ENCODE results near the gene LDLRAD4.
"Not testable (repeated sequence)": the region's sequence is repeated elsewhere in the genome, so short reads cannot be mapped to it uniquely, and the experiment has no call there.

The LDLRAD4 gene

DNA sequence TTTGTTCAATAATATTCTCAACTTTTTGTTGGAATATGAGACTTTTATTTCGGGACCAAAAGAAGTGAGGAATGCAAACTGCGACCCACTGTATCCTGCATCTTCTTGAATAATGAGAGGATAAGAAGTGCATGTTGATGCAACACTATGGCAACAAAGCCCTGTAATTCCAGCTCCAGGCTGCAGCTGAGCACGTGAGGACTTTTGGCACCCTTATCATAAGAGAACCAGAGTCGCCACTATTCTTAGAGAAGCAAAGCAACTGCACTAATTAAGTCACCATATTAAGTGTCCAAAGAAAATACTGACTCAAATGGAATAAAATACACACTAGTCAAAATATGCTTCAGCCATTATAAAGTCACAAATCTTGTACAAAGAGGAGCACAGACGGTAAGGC lies 441.9 kb downstream of the LDLRAD4 start:
- in situ Hi-C loops (cut with HindIII; ENCODE audit: low sequenced_read_pairs): no loop called here
- no peak for DNase-seq (ENCODE audit: low read depth)
- TF ChIP-seq CTCF (IDR thresholded peaks at IDR 0.05; ENCODE audit: low read depth, low read length, missing control alignments): no peak
- no peak overlapping the region for H3K4me3 ChIP-seq (ENCODE audit: low read depth, low read length)

DNA sequence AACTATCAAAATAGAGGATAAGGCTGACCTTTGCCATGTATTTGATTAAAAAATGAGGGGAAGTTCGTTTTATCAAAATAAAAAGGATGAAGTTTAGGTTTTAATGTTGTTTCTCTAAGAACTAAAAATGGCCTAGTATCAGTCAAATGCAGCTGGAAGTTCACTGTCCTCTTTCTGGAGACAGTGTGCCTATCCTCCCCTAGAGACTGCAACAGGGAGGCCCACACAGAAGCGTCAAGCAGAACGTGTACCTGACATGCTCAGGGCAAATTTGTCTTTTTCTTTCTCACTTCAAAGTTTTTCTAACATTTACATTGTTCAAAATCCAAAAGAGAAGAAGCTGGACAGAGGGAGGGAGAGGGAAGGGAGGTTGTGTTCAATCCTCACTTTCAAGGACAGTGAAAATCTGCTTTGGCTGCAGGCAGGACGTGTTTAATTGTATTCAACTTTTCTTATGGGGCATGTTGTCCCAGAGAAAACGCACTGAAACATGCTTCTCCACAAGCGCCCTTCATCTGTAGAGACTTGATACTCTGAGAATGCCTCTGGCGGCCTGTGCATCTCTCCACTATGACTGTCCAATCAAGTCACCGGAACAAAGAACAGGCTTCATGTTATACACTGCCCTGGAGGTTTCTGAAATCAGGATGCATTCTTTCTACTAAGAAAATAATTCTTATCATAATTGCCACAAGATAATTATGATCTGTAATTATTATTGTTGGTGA lies 442.7 kb downstream of the LDLRAD4 start:
- in situ Hi-C loops (cut with HindIII; ENCODE audit: low sequenced_read_pairs): no loop called here
- H3K4me3 ChIP-seq (ENCODE audit: low read depth, low read length): no peak overlapping the region
- TF ChIP-seq CTCF (IDR thresholded peaks at IDR 0.05; ENCODE audit: low read depth, low read length, missing control alignments): no peak
- no peak for DNase-seq (ENCODE audit: low read depth)

GRCh38 chr18:13661779-13662256 lies 443.3 kb downstream of the LDLRAD4 start:
- no peak for TF ChIP-seq CTCF (IDR thresholded peaks at IDR 0.05; ENCODE audit: low read depth, low read length, missing control alignments)
- in situ Hi-C loops (cut with HindIII; ENCODE audit: low sequenced_read_pairs): no loop called here
- no peak overlapping the region for H3K4me3 ChIP-seq (ENCODE audit: low read depth, low read length)
- DNase-seq (ENCODE audit: low read depth): no peak

DNA sequence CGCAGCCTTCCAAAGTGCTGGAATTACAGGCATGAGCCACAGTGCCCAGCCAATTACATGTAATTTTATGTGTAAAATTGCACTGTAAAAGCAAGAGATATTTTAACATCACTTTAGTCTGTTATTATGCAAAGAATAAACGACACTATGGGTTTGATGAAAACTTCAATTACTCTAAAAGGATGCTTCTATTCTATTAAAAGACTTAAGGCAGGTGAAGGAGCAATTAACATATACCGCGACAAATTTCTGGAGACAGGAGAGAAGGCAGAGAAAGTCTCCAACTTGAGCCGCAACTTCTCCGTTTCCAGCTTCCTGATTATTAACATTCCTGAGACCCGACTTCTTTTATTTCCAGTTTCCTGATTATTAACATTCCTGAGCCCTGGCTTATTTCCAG lies 454.1 kb downstream of the LDLRAD4 start:
- in situ Hi-C loops (cut with HindIII; ENCODE audit: low sequenced_read_pairs): no loop called here

GRCh38 chr18:13676471-13676870 lies 457.9 kb downstream of the LDLRAD4 start:
- TF ChIP-seq CTCF (IDR thresholded peaks at IDR 0.05; ENCODE audit: low read depth, low read length, missing control alignments): no peak
- DNase-seq (ENCODE audit: low read depth): no peak
- in situ Hi-C loops (cut with HindIII; ENCODE audit: low sequenced_read_pairs): no loop called here
- H3K4me3 ChIP-seq (ENCODE audit: low read depth, low read length): no peak overlapping the region

More for the DNA sequence above, 454.1 kb downstream of the LDLRAD4 start:
- no peak for DNase-seq (ENCODE audit: low read depth)
- no peak for TF ChIP-seq CTCF (IDR thresholded peaks at IDR 0.05; ENCODE audit: low read depth, low read length, missing control alignments)
- no peak overlapping the region for H3K4me3 ChIP-seq (ENCODE audit: low read depth, low read length)

DNA sequence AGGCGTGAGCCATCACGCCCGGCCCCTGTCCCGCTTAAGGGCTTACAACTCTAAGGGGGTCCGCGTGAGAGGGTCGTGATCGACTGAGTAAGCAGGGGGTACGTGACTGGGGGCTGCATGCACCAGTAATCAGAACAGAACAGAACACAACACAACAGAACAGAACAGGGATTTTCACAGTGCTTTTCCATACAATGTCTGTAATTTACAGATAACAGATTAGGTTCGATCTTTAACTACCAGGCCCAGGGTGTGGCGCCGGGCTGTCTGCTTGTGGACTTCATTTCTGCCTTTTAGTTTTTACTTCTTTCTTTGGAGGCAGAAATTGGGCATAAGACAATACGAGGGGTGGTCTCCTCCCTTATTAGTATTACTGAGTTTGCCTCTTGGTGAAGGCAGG lies 458.8 kb downstream of the LDLRAD4 start:
- H3K4me3 ChIP-seq (ENCODE audit: low read depth, low read length); DNase-seq (ENCODE audit: low read depth); in situ Hi-C loops (cut with HindIII; ENCODE audit: low sequenced_read_pairs): not testable (repeated sequence)

GRCh38 chr18:13680612-13681011 lies 462.1 kb downstream of the LDLRAD4 start:
- H3K4me3 ChIP-seq (ENCODE audit: low read depth, low read length): no peak overlapping the region
- peak; percentile 39 for TF ChIP-seq CTCF (IDR thresholded peaks at IDR 0.05; ENCODE audit: low read depth, low read length, missing control alignments)
- in situ Hi-C loops (cut with HindIII; ENCODE audit: low sequenced_read_pairs): no loop called here
- DNase-seq (ENCODE audit: low read depth): no peak

Measured in astrocyte of the cerebellum (primary cell).